AG10803 (cell line): ENCODE data around the gene SDHAF1.

Experiments used
- DNase-seq: peaks from one replicate; pipeline ENCODE4 v3.0.0; 2010; ENCODE audit warnings: low read depth
- H3K4me3 ChIP-seq: 2 replicates; pipeline ENCODE4 v1.5.1; 2011; ENCODE audit warnings: mild to moderate bottlenecking, low read length, control low read depth
- CTCF ChIP-seq: conservative IDR thresholded peaks from 2 replicates; pipeline ENCODE4 v1.5.1; 2011; ENCODE audit warnings: mild to moderate bottlenecking, low read length, control low read depth, inconsistent platforms

Gene SDHAF1

GRCh38 chr19:36019061-36019670 lies 24.2 kb downstream of the SDHAF1 start:
- no peak for DNase-seq
- no peak for TF ChIP-seq CTCF
- H3K4me3 ChIP-seq: no peak overlapping the region

DNA sequence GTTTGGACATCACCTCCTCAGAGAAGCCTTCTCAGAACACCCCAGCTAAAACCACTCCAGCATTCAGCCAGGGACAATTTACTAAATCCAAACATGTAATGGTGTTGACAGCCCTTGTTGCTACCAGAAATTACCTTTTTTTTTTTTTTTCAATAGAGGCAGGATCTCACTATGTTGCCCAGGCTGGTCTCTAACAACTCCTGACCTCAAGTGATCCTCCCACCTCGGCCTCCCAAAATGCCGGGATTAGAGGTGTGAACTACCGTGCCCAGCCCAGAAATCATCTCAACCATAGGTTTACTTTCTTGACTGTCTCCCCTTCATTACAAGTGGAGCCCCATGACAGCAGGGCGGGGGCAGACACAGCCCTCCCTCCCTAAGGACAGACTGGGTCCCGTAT lies 28.4 kb downstream of the SDHAF1 start:
- no peak overlapping the region for H3K4me3 ChIP-seq
- no peak for TF ChIP-seq CTCF
- DNase-seq: no peak

GRCh38 chr19:36025541-36025940 lies 30.6 kb downstream of the SDHAF1 start:
- no peak for DNase-seq
- no peak for TF ChIP-seq CTCF
- H3K4me3 ChIP-seq: no peak overlapping the region

DNA sequence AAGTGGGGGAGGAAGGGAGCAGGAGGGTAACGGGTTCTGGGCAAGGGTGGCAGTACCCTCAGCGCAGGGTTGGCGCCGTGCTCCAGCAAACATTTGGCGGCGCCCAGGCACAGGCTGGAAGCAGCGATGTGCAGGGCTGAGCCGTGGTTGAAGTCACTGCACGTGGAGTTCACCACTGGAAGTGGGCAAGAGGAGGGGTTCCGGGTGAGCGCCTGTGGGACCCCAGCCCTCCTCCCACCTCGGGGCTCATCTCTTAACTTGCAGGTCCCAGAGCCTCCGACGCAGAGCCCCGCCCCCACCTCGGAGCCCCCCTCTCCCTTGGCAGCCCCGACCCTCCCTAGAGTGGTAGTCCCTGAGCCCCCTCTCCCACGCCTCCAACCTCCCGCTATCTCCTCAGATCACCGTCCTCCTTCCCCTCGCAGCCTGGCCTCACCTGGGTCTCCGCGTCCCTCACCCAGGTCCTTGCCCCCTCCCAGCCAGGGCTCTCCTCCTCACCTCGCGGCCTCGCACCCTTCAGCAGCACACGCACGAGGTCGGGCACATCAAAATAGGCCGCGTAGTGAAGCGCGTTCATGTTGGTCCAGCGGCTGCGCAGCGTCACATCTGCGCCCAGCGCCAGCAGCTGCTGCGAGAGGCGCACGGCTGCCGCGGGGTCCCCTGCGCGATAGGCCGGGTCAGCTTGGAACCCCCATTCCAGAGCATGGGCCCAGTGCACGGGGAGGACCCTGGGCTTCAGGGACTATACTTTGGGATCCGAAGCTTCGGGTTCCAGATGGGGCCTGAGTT lies 31.3 kb downstream of the SDHAF1 start:
- TF ChIP-seq CTCF: no peak
- H3K4me3 ChIP-seq: no peak overlapping the region
- no peak for DNase-seq

DNA sequence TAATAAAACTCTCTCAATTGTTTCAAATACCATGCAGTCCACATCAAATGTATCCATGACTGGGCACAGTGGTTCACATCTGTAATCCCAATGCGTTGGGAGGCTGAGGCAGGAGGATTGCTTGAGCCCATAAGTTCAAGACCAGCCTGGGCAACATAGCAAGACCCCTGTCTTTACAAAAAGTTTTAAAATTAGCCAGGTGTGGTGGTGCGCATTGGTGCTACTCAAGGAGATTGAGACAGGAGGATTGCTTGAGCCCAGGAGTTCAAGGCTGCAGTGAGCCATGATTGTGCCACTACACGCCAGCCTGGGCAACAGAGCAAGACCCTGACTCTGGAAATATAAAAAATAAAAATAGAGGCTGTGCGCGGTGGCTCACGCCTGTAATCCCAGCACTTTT lies 32.7 kb downstream of the SDHAF1 start:
- TF ChIP-seq CTCF: no peak
- H3K4me3 ChIP-seq: no peak overlapping the region
- no peak for DNase-seq

DNA sequence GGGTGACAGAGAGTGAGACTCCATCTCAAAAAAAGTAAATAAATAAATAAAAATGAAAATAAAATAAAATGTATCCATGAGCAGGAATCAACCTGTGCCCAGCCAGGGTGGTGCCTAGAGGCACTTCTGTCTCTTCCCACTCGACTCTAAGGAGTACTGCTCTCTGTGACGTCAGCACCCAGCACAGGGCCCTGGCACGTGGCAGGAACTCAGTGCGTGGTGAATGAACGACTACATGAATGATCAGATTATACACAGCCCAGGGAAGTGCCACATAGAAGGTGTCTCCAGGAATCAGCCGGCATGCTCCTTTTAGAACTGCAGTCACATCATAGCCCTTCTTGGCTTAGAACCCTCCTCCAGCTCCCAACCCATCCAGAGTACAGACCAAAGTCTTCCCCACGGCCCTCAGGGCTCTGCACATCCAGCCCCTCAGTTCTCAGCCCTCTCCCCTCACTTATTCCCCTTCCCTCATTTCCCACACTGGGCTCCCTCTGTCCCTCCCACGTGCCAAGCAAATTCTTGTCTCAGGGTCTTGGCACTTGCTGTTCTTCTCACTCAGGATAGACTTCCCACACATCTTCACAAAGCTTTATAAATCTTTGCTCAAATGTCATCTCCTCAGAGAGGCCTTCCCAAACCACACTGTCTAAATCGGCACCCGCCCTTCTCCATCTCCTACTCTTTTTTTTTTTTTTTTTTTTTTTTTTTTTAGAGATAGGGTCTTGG lies 33.5 kb downstream of the SDHAF1 start:
- H3K4me3 ChIP-seq: no peak overlapping the region
- DNase-seq: no peak
- TF ChIP-seq CTCF: no peak
